AG09309 (cell line): Measurements from ENCODE around the gene OSMR.
A peak's percentile ranks its signal among the peaks of the same experiment; 100 is the strongest.

ENCODE experiments used
- DNase-seq: peaks from one replicate; pipeline ENCODE4 v3.0.0-alpha.2; 2010; ENCODE audit warnings: low read depth
- H3K4me3 ChIP-seq: 2 replicates; pipeline ENCODE4 v1.5.1; 2011; ENCODE audit warnings: mild to moderate bottlenecking, low read depth, low read length, moderate library complexity; ENCODE audit not compliant: control insufficient read depth
- CTCF ChIP-seq: IDR thresholded peaks from 2 replicates; pipeline ENCODE4 v1.5.1; 2011; ENCODE audit warnings: mild to moderate bottlenecking, low read depth, low read length, inconsistent platforms; ENCODE audit not compliant: insufficient read depth, control insufficient read depth; ENCODE audit errors: missing control alignments

Gene OSMR

GRCh38 chr5:38845526-38846378 lies at the start of gene OSMR:
Gene OSMR (plus strand): TSS chr5:38846012. CDS start chr5:38869045, 23,033 bp downstream.
- no peak for TF ChIP-seq CTCF
- DNase-seq = peak; percentile 97
- H3K4me3 ChIP-seq = peak within 1 kb of the TSS; percentile 79

GRCh38 chr5:38796742-38797108 lies 49.1 kb upstream of the OSMR start:
- no peak overlapping the region for H3K4me3 ChIP-seq
- no peak for TF ChIP-seq CTCF
- DNase-seq = no peak

GRCh38 chr5:38797838-38798237 lies 48.0 kb upstream of the OSMR start:
- DNase-seq = no peak
- TF ChIP-seq CTCF = no peak
- no peak overlapping the region for H3K4me3 ChIP-seq

GRCh38 chr5:38799556-38800377 lies 46.0 kb upstream of the OSMR start:
- H3K4me3 ChIP-seq = no peak overlapping the region
- DNase-seq = no peak
- TF ChIP-seq CTCF = no peak

GRCh38 chr5:38800515-38800914 lies 45.3 kb upstream of the OSMR start:
- H3K4me3 ChIP-seq = no peak overlapping the region
- TF ChIP-seq CTCF = no peak
- DNase-seq = no peak

- no peak for TF ChIP-seq CTCF
- no peak overlapping the region for H3K4me3 ChIP-seq
- no peak for DNase-seq
Measured at GRCh38 chr5:38802125-38802524, 43.7 kb upstream of the OSMR start.
